ENCODE data around the gene IGFBP7. TPM values are rescaled to one million over a fixed set of nuclear protein-coding genes. Genes with fewer than 3 reads are reported as not detected.

The IGFBP7 gene
- total and polyA plus RNA-seq, 2 donors (not counting 1 experiment from before 2014, with no cell fraction given), result 54.8 to 793 TPM

- Histone ChIP-seq H3K4me3 (replicated peaks in 1 of 4; ENCODE audit: control extremely low read depth in 1 of 4, insufficient read depth in 1 of 4, low read depth in 3 of 4, low read length in 4 of 4) (no peak overlapping the region), H4K20me1 (ENCODE audit: control insufficient read depth, extremely low read depth, insufficient read depth, low read length) (no peaks in the 10 kb centered on the region), H3K9me3 (ENCODE audit: control insufficient read depth, insufficient read depth, low read depth, low read length) (no peaks in the 10 kb centered on the region), H3K27ac (ENCODE audit: insufficient read depth, low read length) (no peak overlapping the region), H2AFZ (ENCODE audit: low read length) (no peak overlapping the region), H3K36me3 (ENCODE audit: control insufficient read depth, insufficient read depth, low read length) (peaks cover 7% of the 10 kb centered on the region), H3K4me2 (ENCODE audit: extremely low read depth, insufficient read depth, low read length) (no peak overlapping the region), H3K4me1 (ENCODE audit: control insufficient read depth, extremely low read depth, insufficient read depth, low read length) (no peaks in the 10 kb centered on the region), H3K79me2 (ENCODE audit: control insufficient read depth, insufficient read depth, low read length) (no peaks in the 10 kb centered on the region), H3K9ac (ENCODE audit: insufficient read depth, low read length) (no peak overlapping the region), H3K27me3 (ENCODE audit: control insufficient read depth, insufficient read depth, low read length) (no peaks in the 10 kb centered on the region)
- TF ChIP-seq, protein P1, sequence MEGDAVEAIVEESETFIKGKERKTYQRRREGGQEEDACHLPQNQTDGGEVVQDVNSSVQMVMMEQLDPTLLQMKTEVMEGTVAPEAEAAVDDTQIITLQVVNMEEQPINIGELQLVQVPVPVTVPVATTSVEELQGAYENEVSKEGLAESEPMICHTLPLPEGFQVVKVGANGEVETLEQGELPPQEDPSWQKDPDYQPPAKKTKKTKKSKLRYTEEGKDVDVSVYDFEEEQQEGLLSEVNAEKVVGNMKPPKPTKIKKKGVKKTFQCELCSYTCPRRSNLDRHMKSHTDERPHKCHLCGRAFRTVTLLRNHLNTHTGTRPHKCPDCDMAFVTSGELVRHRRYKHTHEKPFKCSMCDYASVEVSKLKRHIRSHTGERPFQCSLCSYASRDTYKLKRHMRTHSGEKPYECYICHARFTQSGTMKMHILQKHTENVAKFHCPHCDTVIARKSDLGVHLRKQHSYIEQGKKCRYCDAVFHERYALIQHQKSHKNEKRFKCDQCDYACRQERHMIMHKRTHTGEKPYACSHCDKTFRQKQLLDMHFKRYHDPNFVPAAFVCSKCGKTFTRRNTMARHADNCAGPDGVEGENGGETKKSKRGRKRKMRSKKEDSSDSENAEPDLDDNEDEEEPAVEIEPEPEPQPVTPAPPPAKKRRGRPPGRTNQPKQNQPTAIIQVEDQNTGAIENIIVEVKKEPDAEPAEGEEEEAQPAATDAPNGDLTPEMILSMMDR (conservative IDR thresholded peaks at IDR 0.05 in 1 of 2, IDR thresholded peaks at IDR 0.05 in 1 of 2; ENCODE audit: low read depth in 1 of 2, low read length in 2 of 2), result no peak
- no peak for TF ChIP-seq EZH2 (IDR thresholded peaks at IDR 0.05; ENCODE audit: low read length, missing control alignments)
- DNase-seq (ENCODE audit: low read depth in 2 of 2), result no peak
These were observed 96.6 kb downstream of the IGFBP7 start for GRCh38 chr4:57013543-57014120.

GRCh38 chr4:56999751-57000150, 110.4 kb downstream of the IGFBP7 start:
- Histone ChIP-seq H3K79me2 (ENCODE audit: control insufficient read depth, insufficient read depth, low read length) (peaks cover 4% of the 10 kb centered on the region), H3K4me2 (ENCODE audit: extremely low read depth, insufficient read depth, low read length) (no peak overlapping the region), H2AFZ (ENCODE audit: low read length) (no peak overlapping the region), H3K36me3 (ENCODE audit: control insufficient read depth, insufficient read depth, low read length) (peaks cover 7% of the 10 kb centered on the region), H3K9ac (ENCODE audit: insufficient read depth, low read length) (no peak overlapping the region), H3K9me3 (ENCODE audit: control insufficient read depth, insufficient read depth, low read depth, low read length) (no peaks in the 10 kb centered on the region), H3K27me3 (ENCODE audit: control insufficient read depth, insufficient read depth, low read length) (no peaks in the 10 kb centered on the region), H4K20me1 (ENCODE audit: control insufficient read depth, extremely low read depth, insufficient read depth, low read length) (no peaks in the 10 kb centered on the region), H3K27ac (ENCODE audit: insufficient read depth, low read length) (no peak overlapping the region), H3K4me3 (replicated peaks in 1 of 4; ENCODE audit: control extremely low read depth in 1 of 4, insufficient read depth in 1 of 4, low read depth in 3 of 4, low read length in 4 of 4) (no peak overlapping the region), H3K4me1 (ENCODE audit: control insufficient read depth, extremely low read depth, insufficient read depth, low read length) (no peaks in the 10 kb centered on the region)
- DNase-seq (ENCODE audit: low read depth in 2 of 2), result no peak
- TF ChIP-seq, protein P1 (conservative IDR thresholded peaks at IDR 0.05 in 1 of 2, IDR thresholded peaks at IDR 0.05 in 1 of 2; ENCODE audit: low read depth in 1 of 2, low read length in 2 of 2), result no peak
- no peak for TF ChIP-seq EZH2 (IDR thresholded peaks at IDR 0.05; ENCODE audit: low read length, missing control alignments)

DNA sequence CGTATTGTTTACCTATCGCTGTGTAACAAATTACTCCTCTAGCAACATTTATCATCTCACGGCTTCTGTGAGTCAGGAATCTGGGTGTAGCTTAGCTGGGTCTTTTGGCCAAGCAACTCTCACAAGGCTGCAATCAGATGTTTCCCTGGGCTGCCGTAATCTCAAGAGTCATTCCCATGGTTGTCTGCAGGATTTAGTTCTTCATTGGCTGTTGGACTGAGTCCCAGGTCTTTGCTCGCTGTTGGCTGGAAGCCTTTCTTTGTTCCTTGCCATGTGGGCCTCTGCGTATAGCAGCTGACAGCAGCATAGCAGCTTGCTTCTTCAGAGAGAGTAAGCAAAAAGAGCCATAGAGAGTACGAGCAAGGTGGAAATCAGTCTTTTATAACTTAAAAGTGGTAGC, 114.7 kb downstream of the IGFBP7 start:
- Histone ChIP-seq H3K9ac (ENCODE audit: insufficient read depth, low read length) (no peak overlapping the region), H3K27me3 (ENCODE audit: control insufficient read depth, insufficient read depth, low read length) (no peaks in the 10 kb centered on the region), H3K79me2 (ENCODE audit: control insufficient read depth, insufficient read depth, low read length) (peaks cover 10% of the 10 kb centered on the region), H3K9me3 (ENCODE audit: control insufficient read depth, insufficient read depth, low read depth, low read length) (no peaks in the 10 kb centered on the region), H3K27ac (ENCODE audit: insufficient read depth, low read length) (peak overlapping the region; percentile 45), H4K20me1 (ENCODE audit: control insufficient read depth, extremely low read depth, insufficient read depth, low read length) (no peaks in the 10 kb centered on the region), H3K36me3 (ENCODE audit: control insufficient read depth, insufficient read depth, low read length) (peaks cover 7% of the 10 kb centered on the region), H2AFZ (ENCODE audit: low read length) (no peak overlapping the region), H3K4me2 (ENCODE audit: extremely low read depth, insufficient read depth, low read length) (no peak overlapping the region), H3K4me3 (replicated peaks in 1 of 4; ENCODE audit: control extremely low read depth in 1 of 4, insufficient read depth in 1 of 4, low read depth in 3 of 4, low read length in 4 of 4) (peak overlapping the region in 1 of 4 experiments; percentile 7), H3K4me1 (ENCODE audit: control insufficient read depth, extremely low read depth, insufficient read depth, low read length) (no peaks in the 10 kb centered on the region)
- peak; percentile 97 to 98 for DNase-seq (ENCODE audit: low read depth in 2 of 2)
- TF ChIP-seq EZH2 (IDR thresholded peaks at IDR 0.05; ENCODE audit: low read length, missing control alignments), result no peak
- TF ChIP-seq, protein P1 (conservative IDR thresholded peaks at IDR 0.05 in 1 of 2, IDR thresholded peaks at IDR 0.05 in 1 of 2; ENCODE audit: low read depth in 1 of 2, low read length in 2 of 2), result no peak
